H1 (cell line): ENCODE data around the gene FXYD3. TPM values are rescaled to one million over a fixed set of nuclear protein-coding genes. Genes with fewer than 3 reads are reported as not detected.
A peak's percentile ranks its signal among the peaks of the same experiment; 100 is the strongest.

Source experiments
- CTCF ChIA-PET: fragments of 300-600 bp; sonication (Branson Sonifier 250); formaldehyde crosslinking; loops from one replicate; lab custom pipeline; 2021; ENCODE audit not compliant: partially characterized antibody; lab: Charles Lee
- POLR2A ChIA-PET: fragments of 300-600 bp; sonication (Branson Sonifier 250); formaldehyde crosslinking; loops from one replicate; lab custom pipeline; 2021; ENCODE audit warnings: inconsistent platforms; ENCODE audit not compliant: partially characterized antibody; lab: Charles Lee
- DNase-seq, 2 experiments: peaks; one replicate each; pipeline versions ENCODE4 v3.0.0 to v3.0.0-alpha.2; 2010 to 2022; ENCODE audit warnings: low spot score in 2 of 2, low read depth in 1 of 2, mixed read lengths in 1 of 2
- FAIRE-seq: peaks from 2 replicates; lab custom pipeline; 2011; peaks lifted over from hg19 to GRCh38; lab: Jason Lieb, UNC
- H2AFZ ChIP-seq: 2 replicates; pipeline ENCODE4 v1.8.1; 2012; ENCODE audit warnings: low read length, inconsistent platforms
- H2AK5ac ChIP-seq: 2 replicates; pipeline ENCODE4 v1.6.1; 2013; ENCODE audit warnings: low read depth, low read length
- H2BK120ac ChIP-seq: replicated peaks from 2 replicates; pipeline ENCODE3; 2013; ENCODE audit warnings: low read depth, low read length, inconsistent platforms
- H2BK12ac ChIP-seq: 2 replicates; pipeline ENCODE4 v1.6.1; 2013; ENCODE audit warnings: low read depth, low read length
- H2BK15ac ChIP-seq: 2 replicates; pipeline ENCODE4 v1.6.1; 2013; ENCODE audit warnings: low read length
- H2BK20ac ChIP-seq: 2 replicates; pipeline ENCODE4 v1.6.1; 2013; ENCODE audit warnings: low read length
- H2BK5ac ChIP-seq: 2 replicates; pipeline ENCODE4 v1.6.1; 2013; ENCODE audit warnings: low read depth, low read length
- H3K14ac ChIP-seq: 2 replicates; pipeline ENCODE4 v1.6.1; 2013; ENCODE audit warnings: inconsistent platforms; ENCODE audit not compliant: insufficient read length
- H3K18ac ChIP-seq: 2 replicates; pipeline ENCODE4 v1.6.1; 2013; ENCODE audit warnings: low read length; ENCODE audit errors: extremely low read depth
- H3K23ac ChIP-seq: 2 replicates; pipeline ENCODE4 v1.6.1; 2013; ENCODE audit warnings: inconsistent platforms; ENCODE audit not compliant: insufficient read length
- H3K23me2 ChIP-seq: 2 replicates; pipeline ENCODE4 v1.6.1; 2013; ENCODE audit warnings: low read depth, low read length
- H3K27ac ChIP-seq: 2 replicates; pipeline ENCODE4 v1.6.1; 2011; ENCODE audit warnings: low read depth, low read length, inconsistent platforms
- H3K27me3 ChIP-seq, 4 experiments: replicated peaks in 1 of 4; 1 replicate in 1 of 4; 2 replicates in 3 of 4; pipeline versions ENCODE4 v1.6.1 to v1.8.1; 2011 to 2013; ENCODE audit warnings: low read length in 3 of 4, mild to moderate bottlenecking in 3 of 4, inconsistent platforms in 2 of 4, mixed read lengths in 2 of 4, moderate library complexity in 1 of 4; ENCODE audit not compliant: control insufficient read depth in 3 of 4, insufficient read depth in 3 of 4; ENCODE audit errors: extremely low read depth in 1 of 4
- H3K36me3 ChIP-seq, 4 experiments: 2 replicates each; pipeline versions ENCODE4 v1.6.1 to v1.8.1; 2011 to 2013; ENCODE audit warnings: mild to moderate bottlenecking in 4 of 4, low read length in 3 of 4, moderate library complexity in 2 of 4, control low read depth in 1 of 4, inconsistent platforms in 1 of 4; ENCODE audit not compliant: insufficient read depth in 4 of 4, control insufficient read depth in 2 of 4
- H3K4ac ChIP-seq: replicated peaks from 2 replicates; pipeline ENCODE3; 2013; ENCODE audit warnings: low read length, low read depth, mixed read lengths, inconsistent platforms; ENCODE audit not compliant: insufficient read length
- H3K4me1 ChIP-seq, 4 experiments: replicated peaks in 1 of 4; 1 replicate in 1 of 4; 2 replicates in 3 of 4; pipeline versions ENCODE4 v1.6.1 to v1.8.1; 2011 to 2013; ENCODE audit warnings: low read length in 3 of 4, inconsistent platforms in 2 of 4, mixed read lengths in 1 of 4; ENCODE audit not compliant: insufficient read depth in 4 of 4, control insufficient read depth in 3 of 4
- H3K4me2 ChIP-seq, 2 experiments: 2 replicates each; pipeline versions ENCODE4 v1.6.1 to v1.8.1; 2011 to 2013; ENCODE audit warnings: low read depth in 2 of 2, low read length in 2 of 2, control low read depth in 1 of 2, inconsistent platforms in 1 of 2, mild to moderate bottlenecking in 1 of 2; ENCODE audit not compliant: insufficient read depth in 1 of 2
- H3K4me3 ChIP-seq, 4 experiments: fragments of 200-600, 300-600 bp in 1 of 4; sonication (generic), shearing (Covaris generic), sonication (Bioruptor Twin) in 1 of 4; 2 replicates each; pipeline versions ENCODE4 v1.5.1 to v1.8.1; 2011 to 2016; ENCODE audit warnings: low read length in 4 of 4, low read depth in 3 of 4, control low read depth in 2 of 4, inconsistent platforms in 2 of 4, mild to moderate bottlenecking in 2 of 4, mixed read lengths in 1 of 4, moderate library complexity in 1 of 4; ENCODE audit not compliant: insufficient read depth in 2 of 4; ENCODE audit errors: extremely low read depth in 1 of 4
- H3K56ac ChIP-seq: replicated peaks from 2 replicates; pipeline ENCODE3; 2013; ENCODE audit warnings: low read depth, mild to moderate bottlenecking, mixed read lengths, low read length, inconsistent platforms; ENCODE audit not compliant: insufficient read length
- H3K79me1 ChIP-seq: 2 replicates; pipeline ENCODE4 v1.6.1; 2013; ENCODE audit warnings: low read depth, low read length, control low read depth
- H3K79me2 ChIP-seq, 2 experiments: 2 replicates each; pipeline versions ENCODE4 v1.6.1 to v1.8.1; 2012 to 2013; ENCODE audit warnings: low read length in 2 of 2, mild to moderate bottlenecking in 2 of 2, inconsistent platforms in 1 of 2; ENCODE audit not compliant: insufficient read depth in 2 of 2, control insufficient read depth in 1 of 2
- H3K9ac ChIP-seq, 4 experiments: replicated peaks in 1 of 4; 1 replicate in 1 of 4; 2 replicates in 3 of 4; pipeline versions ENCODE4 v1.6.1 to v1.8.1; 2011 to 2013; ENCODE audit warnings: low read depth in 3 of 4, low read length in 3 of 4, control low read depth in 2 of 4, mild to moderate bottlenecking in 2 of 4, moderate library complexity in 2 of 4, inconsistent platforms in 1 of 4; ENCODE audit errors: extremely low read depth in 1 of 4
- H3K9me3 ChIP-seq, 2 experiments: 2 replicates each; pipeline versions ENCODE4 v1.6.1 to v1.8.1; 2012 to 2013; ENCODE audit warnings: mild to moderate bottlenecking in 2 of 2, moderate library complexity in 2 of 2, control low read depth in 1 of 2, inconsistent platforms in 1 of 2, low read depth in 1 of 2, low read length in 1 of 2, mixed read lengths in 1 of 2; ENCODE audit not compliant: insufficient read depth in 2 of 2
- H4K20me1 ChIP-seq, 2 experiments: replicated peaks in 1 of 2; 2 replicates each; pipeline versions ENCODE3 to v1.8.1; 2011 to 2013; ENCODE audit warnings: inconsistent platforms in 2 of 2, low read length in 2 of 2, mild to moderate bottlenecking in 1 of 2; ENCODE audit not compliant: insufficient read depth in 2 of 2, control insufficient read depth in 1 of 2
- H4K5ac ChIP-seq: 2 replicates; pipeline ENCODE4 v1.6.1; 2013; ENCODE audit warnings: low read length, low read depth, mixed read lengths, inconsistent platforms; ENCODE audit not compliant: insufficient read length
- H4K8ac ChIP-seq: 2 replicates; pipeline ENCODE4 v1.8.0; 2013; ENCODE audit warnings: mild to moderate bottlenecking, moderate library complexity, low read length, inconsistent platforms; ENCODE audit not compliant: insufficient read depth; ENCODE audit errors: extremely low read depth
- H4K91ac ChIP-seq: replicated peaks from 2 replicates; pipeline ENCODE3; 2013; ENCODE audit warnings: low read length, mixed read lengths, inconsistent platforms; ENCODE audit not compliant: insufficient read length
- ATF3 ChIP-seq: IDR thresholded peaks from 2 replicates; pipeline ENCODE4 v1.6.1; 2011; ENCODE audit warnings: low read depth, mild to moderate bottlenecking, low read length; ENCODE audit not compliant: insufficient read depth
- EGR1 ChIP-seq: IDR thresholded peaks from 2 replicates; pipeline ENCODE4 v1.6.1; 2011; ENCODE audit warnings: low read depth, low read length, borderline replicate concordance
- EZH2 ChIP-seq: fragments of 200-600 bp; sonication (generic); IDR thresholded peaks from 2 replicates; pipeline ENCODE4 v1.7.1; 2012; ENCODE audit warnings: low read depth, mild to moderate bottlenecking, moderate library complexity, low read length, inconsistent platforms; ENCODE audit not compliant: severe bottlenecking
- GABPA ChIP-seq: IDR thresholded peaks from 2 replicates; pipeline ENCODE4 v1.6.1; 2011; ENCODE audit warnings: mild to moderate bottlenecking, low read length, moderate library complexity, borderline replicate concordance; ENCODE audit not compliant: insufficient read depth
- KDM4A ChIP-seq: IDR thresholded peaks from one replicate; pipeline ENCODE4 v1.7.1; 2012; ENCODE audit warnings: low read depth, mild to moderate bottlenecking, moderate library complexity, low read length, inconsistent platforms; ENCODE audit not compliant: severe bottlenecking
- MAFK ChIP-seq: IDR thresholded peaks from 2 replicates; pipeline ENCODE4 v1.6.1; 2012; ENCODE audit warnings: low read depth, mild to moderate bottlenecking, improper control_type of control experiment, low read length
- NRF1 ChIP-seq: IDR thresholded peaks from 2 replicates; pipeline ENCODE4 v1.6.1; 2011; ENCODE audit warnings: mild to moderate bottlenecking, low read depth, low read length, improper control_type of control experiment
- RBBP5 ChIP-seq: IDR thresholded peaks from 2 replicates; pipeline ENCODE4 v1.7.1; 2012; ENCODE audit warnings: low read depth, mild to moderate bottlenecking, inconsistent platforms, low read length, moderate library complexity, borderline replicate concordance
- SIRT6 ChIP-seq: IDR thresholded peaks from one replicate; pipeline ENCODE4 v1.7.1; 2012; ENCODE audit warnings: low read length, inconsistent platforms
- SP1 ChIP-seq: IDR thresholded peaks from 2 replicates; pipeline ENCODE4 v1.6.1; 2011; ENCODE audit warnings: low read depth, low read length
- SP4 ChIP-seq: IDR thresholded peaks from 2 replicates; pipeline ENCODE4 v1.6.1; 2012; ENCODE audit warnings: low read length, inconsistent platforms
- USF2 ChIP-seq: IDR thresholded peaks from 2 replicates; pipeline ENCODE4 v1.6.1; 2011; ENCODE audit warnings: low read length, improper control_type of control experiment
- WGBS, 2 experiments: shearing (Covaris generic) in 1 of 2; methylation state at CpG; one replicate each; pipeline versions ENCODE4 v1.1.6 to v1.1.7; 2013 to 2015; ENCODE audit warnings: low lambda C conversion rate in 2 of 2, mixed read lengths in 2 of 2, inconsistent platforms in 1 of 2, low coverage in 1 of 2, missing lambda C conversion rate in 1 of 2; ENCODE audit not compliant: insufficient replicate concordance in 2 of 2, insufficient coverage in 1 of 2, insufficient read length in 1 of 2; ENCODE audit errors: extremely low coverage in 1 of 2, missing lambda C conversion rate in 1 of 2; 5-methylcytosine and 5-hydroxymethylcytosine counted together
- polyA plus RNA-seq, 7 experiments: library from polyadenylated mRNA; depleted of rRNA in 3 of 7; stranded (reverse) in 5 of 7; unstranded in 2 of 7; fragments of >200 nt in 5 of 7; fragments of 200-250 nt in 2 of 7; gene quantifications; 1 replicate in 5 of 7; 2 replicates in 1 of 7; 4 replicates in 1 of 7; pipeline versions ENCODE4 v1.2.1 to v1.2.3, GENCODE V29; 2011 to 2013; ENCODE audit warnings: missing spikeins in 2 of 7, mixed read lengths in 2 of 7
- total RNA-seq: library from RNA; stranded (reverse); fragmentation: NEBNext Ultra II Directional; extraction: Animal tissue kit (Norgen Biotek cat#: 25700); gene quantifications from 2 replicates; pipeline ENCODE4 v1.2.1, GENCODE V29; 2021

The FXYD3 gene
- total and polyA plus RNA-seq, 2 of the 8 experiments (the other 6 are each of a cell fraction or from before 2014, with no cell fraction given) = 0.33 TPM; not detected in 1

- no peak overlapping the region for H3K23ac ChIP-seq
- H3K36me3 ChIP-seq = no peaks in the 10 kb centered on the region
- H4K5ac ChIP-seq = no peak overlapping the region
- H3K23me2 ChIP-seq = no peaks in the 10 kb centered on the region; the same call in 1 of the 2 replicates
- H3K14ac ChIP-seq = no peak overlapping the region
- no peaks in the 10 kb centered on the region for H3K79me2 ChIP-seq
- POLR2A ChIA-PET = interaction anchor here (0.8 to 1.1 kb wide), 3 partner anchors 21 to 133 kb away, joined by 3 to 5 read pairs (median 3); no protein-coding TSS in a partner anchor
- H3K4me2 ChIP-seq = no peak overlapping the region
- no peak overlapping the region for H3K4ac ChIP-seq
- peak overlapping the region; percentile 75; the same call in 1 of the 2 replicates for H2BK5ac ChIP-seq
- H2BK12ac ChIP-seq = 0 out of 2 replicates have a peak overlapping the region, but pooled peaks have one; percentile 78
- DNase-seq (no peak), FAIRE-seq (no peak)
- CTCF ChIA-PET = interaction anchor here (0.7 to 3.4 kb wide), 14 partner anchors 11 to 246 kb away, joined by 3 to 24 read pairs (median 8); partner anchors contain the start of genes FXYD3, FXYD7 and LGI4
- H3K27me3 ChIP-seq = no peaks in the 10 kb centered on the region
- H3K27ac ChIP-seq = no peak overlapping the region
- H3K9me3 ChIP-seq = peaks cover 3 to 4% of the 10 kb centered on the region in 2 experiments; a peak in 3 of 4 replicates
- no peak overlapping the region for H3K56ac ChIP-seq
- no peak overlapping the region for H4K91ac ChIP-seq
- H2AFZ ChIP-seq = no peak overlapping the region
- H2AK5ac ChIP-seq = no peak overlapping the region
- H3K4me1 ChIP-seq = peaks cover 3 to 13% (median 12%) of the 10 kb centered on the region in 4 experiments
- WGBS, 2 experiments = 86% methylated on average over 3 of the region's 3 CpGs; no CpG with 5 or more reads in 1 of the 2 experiments
- no peak overlapping the region for H2BK120ac ChIP-seq
- H2BK15ac ChIP-seq = peak overlapping the region; percentile 75; the same call in 1 of the 2 replicates
- H2BK20ac ChIP-seq = peak overlapping the region; percentile 75; the same call in 1 of the 2 replicates
- H3K79me1 ChIP-seq = no peaks in the 10 kb centered on the region
- H3K4me3 ChIP-seq = no peak overlapping the region
- no peak overlapping the region for H3K9ac ChIP-seq
- H3K18ac ChIP-seq = no peak overlapping the region
- no peaks in the 10 kb centered on the region for H4K20me1 ChIP-seq
- H4K8ac ChIP-seq = no peak overlapping the region
- TF ChIP-seq SP1 (no peak), SIRT6 (no peak), EGR1 (no peak), GABPA (no peak), USF2 (no peak), KDM4A (no peak), EZH2 (no peak), SP4 (no peak), ATF3 (no peak), MAFK (no peak), NRF1 (no peak), RBBP5 (no peak)
Measured at GRCh38 chr19:35070471-35070870, 45.2 kb upstream of the FXYD3 start.
